ENCODE measurements around the gene PLS3. TPM values are rescaled to one million over a fixed set of nuclear protein-coding genes. Genes with fewer than 3 reads are reported as not detected.
"Not testable (repeated sequence)": the region's sequence is repeated elsewhere in the genome, so short reads cannot be mapped to it uniquely, and the experiment has no call there.

Gene PLS3
- 100 to 1,000 TPM; 291 to 323 (median 310) TPM for polyA plus RNA-seq (ENCODE audit: insufficient read length in 3 of 3)

GRCh38 chrX:115560978-115561604 is at the start of gene PLS3:
TSS of gene PLS3 (plus strand) at chrX:115561174. CDS start at chrX:115610251, 49,077 bp downstream.
- peak in 1 of 3 donors; percentile 63 for DNase-seq (ENCODE audit: low read depth in 3 of 3, low spot score in 2 of 3)

- DNase-seq (ENCODE audit: low read depth in 3 of 3, low spot score in 2 of 3) = no peak
Observed at GRCh38 chrX:115518113-115518512, 42.9 kb upstream of the PLS3 start.

- no peak for DNase-seq (ENCODE audit: low read depth in 3 of 3, low spot score in 2 of 3)
Observed at GRCh38 chrX:115521741-115522140, 39.2 kb upstream of the PLS3 start.

- DNase-seq (ENCODE audit: low read depth in 3 of 3, low spot score in 2 of 3) = no peak
Observed at GRCh38 chrX:115522952-115523351, 38.0 kb upstream of the PLS3 start.

GRCh38 chrX:115525486-115525885 is 35.5 kb upstream of the PLS3 start:
- DNase-seq (ENCODE audit: low read depth in 3 of 3, low spot score in 2 of 3) = no peak

GRCh38 chrX:115531818-115532403 is 29.1 kb upstream of the PLS3 start:
- no peak for DNase-seq (ENCODE audit: low read depth in 3 of 3, low spot score in 2 of 3)

- DNase-seq (ENCODE audit: low read depth in 3 of 3, low spot score in 2 of 3) = no peak
Observed at GRCh38 chrX:115533485-115533884, 27.5 kb upstream of the PLS3 start.

GRCh38 chrX:115534383-115534782 is 26.6 kb upstream of the PLS3 start:
- no peak for DNase-seq (ENCODE audit: low read depth in 3 of 3, low spot score in 2 of 3)

GRCh38 chrX:115535421-115535820 is 25.6 kb upstream of the PLS3 start:
- no peak for DNase-seq (ENCODE audit: low read depth in 3 of 3, low spot score in 2 of 3)

- no peak for DNase-seq (ENCODE audit: low read depth in 3 of 3, low spot score in 2 of 3)
Observed at GRCh38 chrX:115535844-115536243, 25.1 kb upstream of the PLS3 start.

GRCh38 chrX:115539841-115540240 is 21.1 kb upstream of the PLS3 start:
- no peak for DNase-seq (ENCODE audit: low read depth in 3 of 3, low spot score in 2 of 3)

GRCh38 chrX:115541045-115541444 is 19.9 kb upstream of the PLS3 start:
- DNase-seq (ENCODE audit: low read depth in 3 of 3, low spot score in 2 of 3) = not testable (repeated sequence)

- DNase-seq (ENCODE audit: low read depth in 3 of 3, low spot score in 2 of 3) = no peak
Observed at GRCh38 chrX:115547448-115547847, 13.5 kb upstream of the PLS3 start.

GRCh38 chrX:115549008-115549407 is 12.0 kb upstream of the PLS3 start:
- DNase-seq (ENCODE audit: low read depth in 3 of 3, low spot score in 2 of 3) = no peak

- DNase-seq (ENCODE audit: low read depth in 3 of 3, low spot score in 2 of 3) = no peak
Observed at GRCh38 chrX:115553171-115553570, 7.8 kb upstream of the PLS3 start.

- no peak for DNase-seq (ENCODE audit: low read depth in 3 of 3, low spot score in 2 of 3)
Observed at GRCh38 chrX:115559672-115560071, 1.3 kb upstream of the PLS3 start.

- DNase-seq (ENCODE audit: low read depth in 3 of 3, low spot score in 2 of 3) = no peak
Observed at GRCh38 chrX:115560211-115560977, 580 bp upstream of the PLS3 start.

GRCh38 chrX:115561605-115562479 is 868 bp downstream of the PLS3 start:
- DNase-seq (ENCODE audit: low read depth in 3 of 3, low spot score in 2 of 3) = no peak

GRCh38 chrX:115562480-115562847 is 1.5 kb downstream of the PLS3 start:
- DNase-seq (ENCODE audit: low read depth in 3 of 3, low spot score in 2 of 3) = no peak

GRCh38 chrX:115563633-115564162 is 2.7 kb downstream of the PLS3 start:
- DNase-seq (ENCODE audit: low read depth in 3 of 3, low spot score in 2 of 3) = no peak

GRCh38 chrX:115564243-115564642 is 3.3 kb downstream of the PLS3 start:
- no peak for DNase-seq (ENCODE audit: low read depth in 3 of 3, low spot score in 2 of 3)

Measured in right renal cortex interstitium (tissue), 3 donors.